OCI-LY3 (cell line): ENCODE measurements around the gene TUBGCP2.

Experiments
- H2AFZ ChIP-seq: fragments of 200-600, 300-600 bp; shearing (Covaris generic); 2 replicates; pipeline ENCODE4 v1.6.0; 2014; ENCODE audit warnings: antibody characterized with exemption, low read depth, low read length
- H3K27ac ChIP-seq: fragments of 200-600, 300-600 bp; sonication (generic); 2 replicates; pipeline ENCODE4 v1.5.1; 2014; ENCODE audit warnings: mild to moderate bottlenecking, low read length, moderate library complexity, mixed read lengths
- H3K27me3 ChIP-seq: fragments of 200-600, 300-600 bp; sonication (generic); 2 replicates; pipeline ENCODE4 v1.6.1; 2014; ENCODE audit warnings: low read depth, low read length, mixed read lengths
- H3K36me3 ChIP-seq: fragments of 200-600, 300-600 bp; sonication (generic); replicated peaks from 2 replicates; pipeline ENCODE3; 2014; ENCODE audit warnings: low read depth, low read length, mixed read lengths
- H3K4me1 ChIP-seq: fragments of 300-600, 200-600 bp; sonication (generic); 2 replicates; pipeline ENCODE4 v1.6.1; 2014; ENCODE audit warnings: low read length, mixed read lengths
- H3K4me2 ChIP-seq: fragments of 200-600, 300-600 bp; sonication (generic); 2 replicates; pipeline ENCODE4 v1.6.1; 2014; ENCODE audit warnings: low read length, mixed read lengths
- H3K4me3 ChIP-seq: fragments of 300-600, 200-600 bp; sonication (generic); 2 replicates; pipeline ENCODE4 v1.5.1; 2014; ENCODE audit warnings: antibody characterized with exemption, mild to moderate bottlenecking, low read length, moderate library complexity
- H3K79me2 ChIP-seq: fragments of 300-600, 200-600 bp; shearing (Covaris generic); 2 replicates; pipeline ENCODE4 v1.6.1; 2014; ENCODE audit warnings: mild to moderate bottlenecking, low read length, mixed read lengths
- H3K9ac ChIP-seq: fragments of 300-600, 200-600 bp; shearing (Covaris generic); 2 replicates; pipeline ENCODE4 v1.6.0; 2014; ENCODE audit warnings: mild to moderate bottlenecking, low read length, moderate library complexity
- H3K9me3 ChIP-seq: fragments of 200-600, 300-600 bp; shearing (Covaris generic); 2 replicates; pipeline ENCODE4 v1.6.1; 2014; ENCODE audit warnings: low read length, mixed read lengths; ENCODE audit not compliant: insufficient read depth
- H4K20me1 ChIP-seq: fragments of 200-600, 300-600 bp; sonication (generic); 2 replicates; pipeline ENCODE4 v1.6.1; 2016; ENCODE audit warnings: low read length, mixed read lengths; ENCODE audit not compliant: insufficient read depth
- EZH2phosphoT487 ChIP-seq: fragments of 200-600 bp; shearing (Covaris generic); IDR thresholded peaks from 2 replicates; pipeline ENCODE4 v1.6.1; 2018; ENCODE audit warnings: antibody characterized with exemption, mixed run types, low read depth
- TF ChIP-seq, protein P1 (sequence below): fragments of 200-600, 300-600 bp; sonication (generic); IDR thresholded peaks from 2 replicates; pipeline ENCODE4 v1.5.1; 2014; ENCODE audit warnings: antibody characterized with exemption, low read length, low read depth

Gene TUBGCP2

DNA sequence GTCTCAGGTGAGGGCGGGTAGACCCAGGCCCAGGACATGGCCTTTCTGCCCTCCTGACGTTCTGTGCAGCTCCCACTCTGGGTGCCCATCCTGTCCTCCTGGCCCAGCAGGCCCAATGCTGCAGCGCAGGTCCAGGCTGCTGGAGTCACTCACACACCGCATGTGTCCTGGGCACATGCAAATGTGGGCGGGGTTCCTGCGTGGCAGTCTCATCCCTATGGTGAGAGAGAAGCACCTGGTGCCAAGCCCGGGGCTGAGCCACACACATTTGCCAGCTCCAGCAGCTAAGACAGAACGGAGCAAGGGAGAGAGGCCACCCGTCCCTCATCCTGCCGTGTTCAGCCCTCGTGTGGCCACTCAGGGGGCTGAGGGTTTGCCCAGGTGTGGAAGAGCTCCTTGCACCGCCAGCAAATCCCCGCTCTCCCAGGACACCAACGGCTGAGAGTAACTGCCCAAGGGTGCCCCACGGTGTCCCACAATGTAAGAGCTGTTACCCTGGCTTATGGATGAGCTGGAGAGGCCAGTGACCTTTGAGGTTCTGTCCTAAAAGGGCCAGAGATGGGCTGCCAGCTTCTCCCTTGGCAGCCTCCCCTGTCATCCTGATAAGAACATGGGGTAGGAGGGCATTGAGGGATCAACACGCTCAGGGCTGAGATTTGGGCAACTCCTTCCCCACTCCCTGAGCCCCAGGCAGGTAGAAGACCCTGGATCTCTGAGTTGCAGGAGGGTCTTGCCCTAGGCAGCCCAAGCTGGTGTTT, 44.7 kb upstream of the TUBGCP2 start:
- TF ChIP-seq, protein P1, sequence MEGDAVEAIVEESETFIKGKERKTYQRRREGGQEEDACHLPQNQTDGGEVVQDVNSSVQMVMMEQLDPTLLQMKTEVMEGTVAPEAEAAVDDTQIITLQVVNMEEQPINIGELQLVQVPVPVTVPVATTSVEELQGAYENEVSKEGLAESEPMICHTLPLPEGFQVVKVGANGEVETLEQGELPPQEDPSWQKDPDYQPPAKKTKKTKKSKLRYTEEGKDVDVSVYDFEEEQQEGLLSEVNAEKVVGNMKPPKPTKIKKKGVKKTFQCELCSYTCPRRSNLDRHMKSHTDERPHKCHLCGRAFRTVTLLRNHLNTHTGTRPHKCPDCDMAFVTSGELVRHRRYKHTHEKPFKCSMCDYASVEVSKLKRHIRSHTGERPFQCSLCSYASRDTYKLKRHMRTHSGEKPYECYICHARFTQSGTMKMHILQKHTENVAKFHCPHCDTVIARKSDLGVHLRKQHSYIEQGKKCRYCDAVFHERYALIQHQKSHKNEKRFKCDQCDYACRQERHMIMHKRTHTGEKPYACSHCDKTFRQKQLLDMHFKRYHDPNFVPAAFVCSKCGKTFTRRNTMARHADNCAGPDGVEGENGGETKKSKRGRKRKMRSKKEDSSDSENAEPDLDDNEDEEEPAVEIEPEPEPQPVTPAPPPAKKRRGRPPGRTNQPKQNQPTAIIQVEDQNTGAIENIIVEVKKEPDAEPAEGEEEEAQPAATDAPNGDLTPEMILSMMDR, result no peak
- no peak for TF ChIP-seq EZH2phosphoT487
- H3K27me3 ChIP-seq, result no peaks in the 10 kb centered on the region
- H3K4me3 ChIP-seq, result no peak overlapping the region
- H3K4me2 ChIP-seq, result no peak overlapping the region
- no peak overlapping the region for H3K27ac ChIP-seq
- no peak overlapping the region for H2AFZ ChIP-seq
- H4K20me1 ChIP-seq, result no peaks in the 10 kb centered on the region
- H3K4me1 ChIP-seq, result peaks cover 8% of the 10 kb centered on the region; the same call in 1 of the 2 replicates
- peaks cover 9% of the 10 kb centered on the region for H3K79me2 ChIP-seq
- no peak overlapping the region for H3K9ac ChIP-seq
- H3K36me3 ChIP-seq, result peaks cover 5% of the 10 kb centered on the region
- no peaks in the 10 kb centered on the region for H3K9me3 ChIP-seq

DNA sequence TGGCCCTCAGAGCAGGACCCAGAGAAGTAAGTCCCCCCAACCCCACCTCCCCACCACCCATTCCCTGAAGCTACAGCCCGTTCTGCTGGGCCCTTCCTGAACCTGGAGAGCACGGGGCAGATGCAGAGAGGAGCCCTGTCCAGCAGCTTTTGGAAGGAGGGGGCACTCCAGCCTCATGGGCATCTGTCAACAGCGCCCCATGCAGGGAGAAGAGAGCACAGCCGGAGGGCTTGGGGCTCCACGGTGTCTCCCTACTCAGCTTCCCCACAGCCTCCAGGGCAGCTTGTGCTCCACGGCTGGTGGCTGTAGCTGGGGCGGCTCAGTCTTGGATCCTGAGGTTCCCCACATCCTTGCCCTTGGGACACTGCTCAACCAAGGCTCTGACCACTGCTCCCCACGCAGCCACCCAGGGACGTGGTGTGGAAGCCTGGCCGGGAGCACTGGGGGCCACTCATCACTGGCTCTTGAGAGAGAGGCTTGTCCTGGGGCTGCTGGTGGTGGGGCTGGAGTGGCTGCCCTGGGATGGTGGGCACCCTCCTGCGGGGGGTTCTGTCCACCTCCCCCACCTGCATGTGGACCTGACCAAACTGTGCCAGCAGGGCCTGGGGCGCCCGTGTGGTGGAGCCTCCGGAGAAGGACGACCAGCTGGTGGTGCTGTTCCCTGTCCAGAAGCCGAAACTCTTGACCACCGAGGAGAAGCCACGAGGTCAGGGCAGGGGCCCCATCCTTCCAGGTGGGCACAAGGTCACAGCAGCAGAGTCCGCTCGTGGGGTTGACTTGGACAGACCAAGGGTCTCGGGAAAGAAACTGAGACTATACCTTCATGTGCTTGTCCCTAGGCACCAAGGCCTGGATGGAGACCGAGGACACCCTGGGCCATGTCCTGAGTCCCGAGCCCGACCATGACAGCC, 43.0 kb upstream of the TUBGCP2 start:
- no peak overlapping the region for H2AFZ ChIP-seq
- TF ChIP-seq, protein P1, result no peak
- no peak for TF ChIP-seq EZH2phosphoT487
- H3K4me3 ChIP-seq, result no peak overlapping the region
- no peak overlapping the region for H3K9ac ChIP-seq
- H3K27ac ChIP-seq, result no peak overlapping the region
- H3K36me3 ChIP-seq, result peaks cover 5% of the 10 kb centered on the region
- no peaks in the 10 kb centered on the region for H3K9me3 ChIP-seq
- no peaks in the 10 kb centered on the region for H4K20me1 ChIP-seq
- H3K79me2 ChIP-seq, result peaks cover 7% of the 10 kb centered on the region
- H3K27me3 ChIP-seq, result no peaks in the 10 kb centered on the region
- no peak overlapping the region for H3K4me2 ChIP-seq
- peaks cover 7% of the 10 kb centered on the region; the same call in 1 of the 2 replicates for H3K4me1 ChIP-seq

DNA sequence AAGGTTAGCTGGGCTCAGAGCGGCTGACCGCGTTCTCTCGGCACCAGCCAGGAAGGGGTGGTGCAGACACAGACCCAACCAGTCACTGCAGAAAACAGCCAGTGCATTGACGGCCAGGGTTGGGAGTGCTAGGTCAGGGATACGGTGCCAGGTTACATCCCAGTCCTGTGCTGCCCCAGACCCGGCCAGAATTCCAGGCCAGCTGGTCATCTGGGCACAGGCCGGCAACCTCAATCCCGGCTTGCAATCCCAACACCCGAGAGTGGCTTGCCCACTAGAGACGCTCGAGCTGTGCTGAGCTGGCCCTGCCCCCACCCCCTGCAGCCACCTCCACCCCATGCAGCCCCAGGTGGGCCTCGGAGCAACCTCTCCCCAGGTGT, 42.3 kb upstream of the TUBGCP2 start:
- Histone ChIP-seq H3K4me2 (no peak overlapping the region), H4K20me1 (no peaks in the 10 kb centered on the region)

More for the DNA sequence above, 42.3 kb upstream of the TUBGCP2 start:
- TF ChIP-seq EZH2phosphoT487, result no peak
- TF ChIP-seq, protein P1, result no peak
- peaks cover under 1% of the 10 kb centered on the region; the same call in 1 of the 2 replicates for H3K79me2 ChIP-seq
- H3K27ac ChIP-seq, result no peak overlapping the region
- no peak overlapping the region for H3K9ac ChIP-seq
- no peaks in the 10 kb centered on the region for H3K4me1 ChIP-seq
- no peaks in the 10 kb centered on the region for H3K9me3 ChIP-seq
- H3K27me3 ChIP-seq, result no peaks in the 10 kb centered on the region
- H2AFZ ChIP-seq, result no peak overlapping the region
- H3K36me3 ChIP-seq, result peaks cover 2% of the 10 kb centered on the region
- no peak overlapping the region for H3K4me3 ChIP-seq
